AG09309 (cell line): ENCODE results near the gene DMRT1.
"Not testable (repeated sequence)": the region's sequence is repeated elsewhere in the genome, so short reads cannot be mapped to it uniquely, and the experiment has no call there.

ENCODE experiments used
- DNase-seq: peaks from one replicate; pipeline ENCODE4 v3.0.0-alpha.2; 2010; ENCODE audit warnings: low read depth
- H3K4me3 ChIP-seq: 2 replicates; pipeline ENCODE4 v1.5.1; 2011; ENCODE audit warnings: mild to moderate bottlenecking, low read depth, low read length, moderate library complexity; ENCODE audit not compliant: control insufficient read depth
- TF ChIP-seq, protein P1 (sequence below): IDR thresholded peaks from 2 replicates; pipeline ENCODE4 v1.5.1; 2011; ENCODE audit warnings: mild to moderate bottlenecking, low read depth, low read length, inconsistent platforms; ENCODE audit not compliant: insufficient read depth, control insufficient read depth; ENCODE audit errors: missing control alignments

DMRT1 gene

GRCh38 chr9:899440-900184 lies 58.1 kb downstream of the DMRT1 start:
- no peak for DNase-seq
- TF ChIP-seq, protein P1, sequence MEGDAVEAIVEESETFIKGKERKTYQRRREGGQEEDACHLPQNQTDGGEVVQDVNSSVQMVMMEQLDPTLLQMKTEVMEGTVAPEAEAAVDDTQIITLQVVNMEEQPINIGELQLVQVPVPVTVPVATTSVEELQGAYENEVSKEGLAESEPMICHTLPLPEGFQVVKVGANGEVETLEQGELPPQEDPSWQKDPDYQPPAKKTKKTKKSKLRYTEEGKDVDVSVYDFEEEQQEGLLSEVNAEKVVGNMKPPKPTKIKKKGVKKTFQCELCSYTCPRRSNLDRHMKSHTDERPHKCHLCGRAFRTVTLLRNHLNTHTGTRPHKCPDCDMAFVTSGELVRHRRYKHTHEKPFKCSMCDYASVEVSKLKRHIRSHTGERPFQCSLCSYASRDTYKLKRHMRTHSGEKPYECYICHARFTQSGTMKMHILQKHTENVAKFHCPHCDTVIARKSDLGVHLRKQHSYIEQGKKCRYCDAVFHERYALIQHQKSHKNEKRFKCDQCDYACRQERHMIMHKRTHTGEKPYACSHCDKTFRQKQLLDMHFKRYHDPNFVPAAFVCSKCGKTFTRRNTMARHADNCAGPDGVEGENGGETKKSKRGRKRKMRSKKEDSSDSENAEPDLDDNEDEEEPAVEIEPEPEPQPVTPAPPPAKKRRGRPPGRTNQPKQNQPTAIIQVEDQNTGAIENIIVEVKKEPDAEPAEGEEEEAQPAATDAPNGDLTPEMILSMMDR = no peak
- H3K4me3 ChIP-seq = no peak overlapping the region

DNA sequence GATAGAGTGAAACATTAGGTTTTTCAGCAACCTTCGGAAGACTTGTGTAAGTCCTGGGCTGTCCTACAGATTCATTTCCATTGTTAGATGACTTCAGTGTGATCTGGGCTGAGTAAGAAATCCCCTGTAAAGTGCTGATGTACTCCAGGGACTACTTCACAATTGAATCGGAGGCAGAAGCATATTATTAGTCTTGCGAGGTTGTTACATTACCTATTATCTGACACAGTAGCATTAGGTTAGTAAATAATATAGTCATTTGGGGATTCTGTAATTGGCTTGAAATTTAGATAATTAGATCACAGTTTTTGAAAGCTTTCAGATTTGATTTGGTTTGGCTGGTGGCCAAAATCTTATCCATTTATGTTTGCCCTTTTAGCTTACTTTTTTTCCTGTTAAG lies 62.4 kb downstream of the DMRT1 start:
- TF ChIP-seq, protein P1 = no peak

GRCh38 chr9:905906-906305 lies 64.4 kb downstream of the DMRT1 start:
- TF ChIP-seq, protein P1 = no peak
- DNase-seq = no peak
- H3K4me3 ChIP-seq = no peak overlapping the region

More for the DNA sequence above, 62.4 kb downstream of the DMRT1 start:
- no peak for DNase-seq
- H3K4me3 ChIP-seq = no peak overlapping the region

- no peak for DNase-seq
- no peak overlapping the region for H3K4me3 ChIP-seq
- TF ChIP-seq, protein P1 = no peak
Measured at GRCh38 chr9:908536-909205, 67.2 kb downstream of the DMRT1 start.

GRCh38 chr9:911005-911404 lies 69.5 kb downstream of the DMRT1 start:
- no peak overlapping the region for H3K4me3 ChIP-seq
- no peak for DNase-seq
- TF ChIP-seq, protein P1 = no peak

- H3K4me3 ChIP-seq = no peak overlapping the region
- TF ChIP-seq, protein P1 = no peak
- DNase-seq = no peak
Measured at GRCh38 chr9:912776-913175, 71.3 kb downstream of the DMRT1 start.

- DNase-seq, H3K4me3 ChIP-seq: not testable (repeated sequence)
Measured at GRCh38 chr9:913526-913925, 72.0 kb downstream of the DMRT1 start.
